Calu3 (cell line): ENCODE data around the gene CACNG4. TPM values are rescaled to one million over a fixed set of nuclear protein-coding genes. Genes with fewer than 3 reads are reported as not detected.

Experiments
- BruUV-seq: library from RNA; stranded (reverse); fragments of 400-500 nt; replicated peaks from 2 replicates; lab custom pipeline; 2021; lab: Mats Ljungman, UMichigan
- CTCF ChIA-PET: fragments of 300-600 bp; sonication (Branson Sonifier 250); formaldehyde crosslinking; loops from one replicate; lab custom pipeline; 2022; ENCODE audit warnings: antibody characterized with exemption; lab: Charles Lee
- DNase-seq: peaks from one replicate; pipeline ENCODE4 v3.0.0; 2022
- H3K27ac Mint-ChIP-seq: one replicate; pipeline ENCODE4 v1.8.0; 2022; ENCODE audit warnings: mixed read lengths; ENCODE audit not compliant: unreplicated experiment
- H3K27me3 Mint-ChIP-seq: one replicate; pipeline ENCODE4 v1.8.0; 2022; ENCODE audit warnings: mixed read lengths; ENCODE audit not compliant: unreplicated experiment
- H3K36me3 Mint-ChIP-seq: one replicate; pipeline ENCODE4 v1.8.0; 2022; ENCODE audit warnings: mild to moderate bottlenecking, moderate library complexity, mixed read lengths; ENCODE audit not compliant: insufficient read depth, unreplicated experiment
- H3K4me1 Mint-ChIP-seq: one replicate; pipeline ENCODE4 v1.8.0; 2022; ENCODE audit warnings: mild to moderate bottlenecking, low read depth, mixed read lengths; ENCODE audit not compliant: unreplicated experiment
- H3K4me3 Mint-ChIP-seq: one replicate; pipeline ENCODE4 v1.8.0; 2022; ENCODE audit warnings: mild to moderate bottlenecking, low read depth, moderate library complexity, mixed read lengths; ENCODE audit not compliant: unreplicated experiment
- H3K9me3 Mint-ChIP-seq: one replicate; pipeline ENCODE4 v1.8.0; 2022; ENCODE audit warnings: low read depth, mixed read lengths; ENCODE audit not compliant: unreplicated experiment
- CTCF ChIP-seq: fragments of 200-600 bp; IDR thresholded peaks from one replicate; pipeline ENCODE4 v1.8.0; 2022; ENCODE audit warnings: antibody characterized with exemption; ENCODE audit not compliant: unreplicated experiment
- intact Hi-C: fragments of 100-400 bp; cut with micrococcal nuclease; formaldehyde crosslinking; loops from one replicate; pipeline ENCODE4 v1.10.0; 2022; ENCODE audit not compliant: unreplicated experiment
- total RNA-seq: library from RNA; stranded (reverse); gene quantifications from 2 replicates; pipeline ENCODE4 v1.2.3, GENCODE V29; 2022

CACNG4 gene
- total RNA-seq, 1 experiment from 2014 or later, result 3.8 TPM

GRCh38 chr17:67032382-67032781 lies 67.9 kb downstream of the CACNG4 start:
- Mint-ChIP-seq H3K9me3 (peaks cover 9% of the 10 kb centered on the region), H3K27ac (no peak overlapping the region), H3K4me1 (no peaks in the 10 kb centered on the region), H3K27me3 (peaks cover 37% of the 10 kb centered on the region), H3K36me3 (no peaks in the 10 kb centered on the region), H3K4me3 (no peak overlapping the region)
- intact Hi-C loops, result no loop called here
- CTCF ChIA-PET, result no interaction called here
- TF ChIP-seq CTCF, result no peak
- no peak for DNase-seq
- no TSS peak for BruUV-seq

GRCh38 chr17:67032985-67033384 lies 68.5 kb downstream of the CACNG4 start:
- H3K27me3 Mint-ChIP-seq, result peaks cover 43% of the 10 kb centered on the region
- H3K36me3 Mint-ChIP-seq, result no peaks in the 10 kb centered on the region
- no peaks in the 10 kb centered on the region for H3K4me1 Mint-ChIP-seq
- TF ChIP-seq CTCF, result no peak
- DNase-seq, result no peak
- H3K9me3 Mint-ChIP-seq, result peaks cover 9% of the 10 kb centered on the region
- no peak overlapping the region for H3K27ac Mint-ChIP-seq
- intact Hi-C loops, result no loop called here
- no TSS peak for BruUV-seq
- H3K4me3 Mint-ChIP-seq, result no peak overlapping the region
- CTCF ChIA-PET, result no interaction called here

- CTCF ChIA-PET, result no interaction called here
- no peak overlapping the region for H3K4me3 Mint-ChIP-seq
- TF ChIP-seq CTCF, result no peak
- intact Hi-C loops, result no loop called here
- H3K27ac Mint-ChIP-seq, result no peak overlapping the region
- peaks cover 9% of the 10 kb centered on the region for H3K9me3 Mint-ChIP-seq
- no peaks in the 10 kb centered on the region for H3K36me3 Mint-ChIP-seq
- peaks cover 45% of the 10 kb centered on the region for H3K27me3 Mint-ChIP-seq
- no peak for DNase-seq
- BruUV-seq, result no TSS peak
- no peaks in the 10 kb centered on the region for H3K4me1 Mint-ChIP-seq
These were observed 69.1 kb downstream of the CACNG4 start for GRCh38 chr17:67033613-67034012.

- no peak for DNase-seq
- BruUV-seq, result no TSS peak
- Mint-ChIP-seq H3K4me1 (no peaks in the 10 kb centered on the region), H3K36me3 (no peaks in the 10 kb centered on the region), H3K4me3 (no peak overlapping the region), H3K27me3 (peaks cover 45% of the 10 kb centered on the region), H3K27ac (no peak overlapping the region), H3K9me3 (peaks cover 9% of the 10 kb centered on the region)
- TF ChIP-seq CTCF, result no peak
- intact Hi-C loops, result loop anchor here (2.0 kb wide), 1 partner anchor 59 kb away; no protein-coding TSS in a partner anchor
- CTCF ChIA-PET, result interaction anchor here (0.9 kb wide), 1 partner anchor 60 kb away, joined by 3 read pairs; no protein-coding TSS in a partner anchor
These were observed 70.9 kb downstream of the CACNG4 start for GRCh38 chr17:67035131-67036083.
